WTC11 (cell line): ENCODE data around the gene SMG9. TPM values are rescaled to one million over a fixed set of nuclear protein-coding genes. Genes with fewer than 3 reads are reported as not detected.

Experiments used
- ATAC-seq: fragments of 200-7000 bp; cut with Tn5 transposase; 2 replicates; pipeline ENCODE4 v1.10.0; 2021; ENCODE audit warnings: mild to moderate bottlenecking, moderate library complexity
- CTCF ChIA-PET: fragments of 300-600 bp; sonication (Branson Sonifier 250); formaldehyde crosslinking; loops from one replicate; lab custom pipeline; 2021; ENCODE audit warnings: antibody characterized with exemption; lab: Charles Lee
- POLR2A ChIA-PET: fragments of 350-600 bp; sonication (Branson Sonifier 250); formaldehyde crosslinking; loops from one replicate; lab custom pipeline; 2021; ENCODE audit warnings: antibody characterized with exemption; lab: Charles Lee
- DNase-seq: peaks from one replicate; pipeline ENCODE4 v3.0.0; 2021; ENCODE audit warnings: low spot score
- H3K27ac Mint-ChIP-seq: 2 replicates; pipeline ENCODE4 v1.8.0; 2021; ENCODE audit warnings: mixed read lengths
- H3K27me3 Mint-ChIP-seq: 2 replicates; pipeline ENCODE4 v1.8.0; 2021; ENCODE audit warnings: low read depth, mild to moderate bottlenecking, moderate library complexity, mixed read lengths
- H3K36me3 Mint-ChIP-seq: 2 replicates; pipeline ENCODE4 v1.8.0; 2021; ENCODE audit warnings: mixed read lengths
- H3K4me1 Mint-ChIP-seq: 2 replicates; pipeline ENCODE4 v1.8.0; 2022; ENCODE audit warnings: mixed read lengths
- H3K4me3 Mint-ChIP-seq: 2 replicates; pipeline ENCODE4 v1.8.0; 2021; ENCODE audit warnings: mild to moderate bottlenecking, moderate library complexity, mixed read lengths
- H3K9me3 Mint-ChIP-seq: 2 replicates; pipeline ENCODE4 v1.8.0; 2021; ENCODE audit warnings: mixed read lengths
- AFF4 ChIP-seq: sonication (generic); formaldehyde crosslinking; IDR thresholded peaks from 2 replicates; pipeline ENCODE4 v1.8.1; 2023; ENCODE audit warnings: mild to moderate bottlenecking, missing genetic modification reagents, borderline replicate concordance
- ATF6 ChIP-seq: sonication (generic); formaldehyde crosslinking; IDR thresholded peaks from 2 replicates; pipeline ENCODE4 v1.8.1; 2023; ENCODE audit warnings: mild to moderate bottlenecking, missing genetic modification reagents
- CTCF ChIP-seq: fragments of 200-600 bp; IDR thresholded peaks from 2 replicates; pipeline ENCODE4 v1.8.0; 2022; ENCODE audit warnings: antibody characterized with exemption
- ESRRA ChIP-seq: sonication (generic); formaldehyde crosslinking; IDR thresholded peaks from 2 replicates; pipeline ENCODE4 v1.8.1; 2022; ENCODE audit warnings: mild to moderate bottlenecking, missing genetic modification reagents, borderline replicate concordance
- FOXJ3 ChIP-seq: sonication (generic); formaldehyde crosslinking; IDR thresholded peaks from 2 replicates; pipeline ENCODE4 v1.9.0; 2021; ENCODE audit warnings: missing genetic modification reagents, mild to moderate bottlenecking, borderline replicate concordance
- FOXP1 ChIP-seq: sonication (generic); formaldehyde crosslinking; IDR thresholded peaks from 2 replicates; pipeline ENCODE4 v1.8.0; 2022; ENCODE audit warnings: missing genetic modification reagents, mild to moderate bottlenecking, moderate library complexity, borderline replicate concordance
- MYBL2 ChIP-seq: sonication (generic); formaldehyde crosslinking; IDR thresholded peaks from 2 replicates; pipeline ENCODE4 v1.8.1; 2023; ENCODE audit warnings: mild to moderate bottlenecking, moderate library complexity, missing genetic modification reagents
- NR2C2 ChIP-seq: sonication (generic); formaldehyde crosslinking; IDR thresholded peaks from 2 replicates; pipeline ENCODE4 v1.8.0; 2022; ENCODE audit warnings: mild to moderate bottlenecking, missing genetic modification reagents
- OVOL2 ChIP-seq: fragments of 250-450 bp; sonication (Bioruptor Pico); IDR thresholded peaks from 2 replicates; pipeline ENCODE4 v1.9.0; 2021; ENCODE audit warnings: mild to moderate bottlenecking, borderline replicate concordance
- PRRX2 ChIP-seq: fragments of 250-450 bp; sonication (Bioruptor Pico); IDR thresholded peaks from 2 replicates; pipeline ENCODE4 v1.8.0; 2021; ENCODE audit warnings: mild to moderate bottlenecking
- USF2 ChIP-seq: sonication (generic); formaldehyde crosslinking; IDR thresholded peaks from 2 replicates; pipeline ENCODE4 v1.8.1; 2023; ENCODE audit warnings: mild to moderate bottlenecking, missing genetic modification reagents, moderate library complexity
- ZMAT4 ChIP-seq: fragments of 250-450 bp; sonication (Bioruptor Pico); IDR thresholded peaks from 2 replicates; pipeline ENCODE4 v1.9.0; 2021; ENCODE audit warnings: mild to moderate bottlenecking
- ZNF121 ChIP-seq: sonication (generic); formaldehyde crosslinking; IDR thresholded peaks from 2 replicates; pipeline ENCODE4 v1.8.0; 2023; ENCODE audit warnings: missing genetic modification reagents
- ZNF512 ChIP-seq: sonication (generic); formaldehyde crosslinking; IDR thresholded peaks from 2 replicates; pipeline ENCODE4 v1.8.1; 2022; ENCODE audit warnings: missing genetic modification reagents, borderline replicate concordance
- ZSCAN18 ChIP-seq: fragments of 250-450 bp; sonication (Bioruptor Pico); IDR thresholded peaks from 2 replicates; pipeline ENCODE4 v2.1.2; 2022; ENCODE audit warnings: mild to moderate bottlenecking, moderate library complexity
- total RNA-seq: library from RNA; stranded (reverse); gene quantifications from 3 replicates; pipeline ENCODE4 v1.2.3, GENCODE V29; 2021

The SMG9 gene
- total RNA-seq, 1 experiment from 2014 or later, result 25.7 TPM

- no peaks in the 10 kb centered on the region for H3K27me3 Mint-ChIP-seq
- ChIA-PET POLR2A (no interaction called here), CTCF (interaction anchor here (1.0 to 1.4 kb wide), 3 partner anchors 12 to 41 kb away, joined by 3 to 6 read pairs (median 3); no protein-coding TSS in a partner anchor)
- no peak overlapping the region for H3K4me3 Mint-ChIP-seq
- ATAC-seq, result no peak
- H3K36me3 Mint-ChIP-seq, result no peaks in the 10 kb centered on the region
- no peaks in the 10 kb centered on the region for H3K9me3 Mint-ChIP-seq
- H3K4me1 Mint-ChIP-seq, result 0 out of 2 replicates have a peak, but pooled peaks cover 3% of the 10 kb centered on the region
- DNase-seq, result no peak
- H3K27ac Mint-ChIP-seq, result no peak overlapping the region
- TF ChIP-seq ESRRA (CRISPR knock-in tag) (no peak), FOXP1 (no peak), AFF4 (CRISPR knock-in tag) (no peak), PRRX2 (CRISPR knock-in tag) (no peak), ATF6 (no peak), OVOL2 (CRISPR knock-in tag) (no peak), ZNF121 (CRISPR knock-in tag) (no peak), NR2C2 (CRISPR knock-in tag) (no peak), USF2 (no peak), ZNF512 (CRISPR knock-in tag) (no peak), FOXJ3 (CRISPR knock-in tag) (no peak)
- TF ChIP-seq, all 79 proteins: peak for 0
These were observed 31.9 kb upstream of the SMG9 start for GRCh38 chr19:43786665-43787064.

GRCh38 chr19:43784981-43785808, 30.4 kb upstream of the SMG9 start:
- ATAC-seq (peak; percentile 91), DNase-seq (peak; percentile 63)
- TF ChIP-seq MYBL2, result no peak
- no peak for TF ChIP-seq ZSCAN18 (CRISPR knock-in tag)
- TF ChIP-seq ZMAT4, result no peak
- peak; percentile 82 for TF ChIP-seq CTCF
- CTCF ChIA-PET, result interaction anchor here (0.6 to 1.9 kb wide), 17 partner anchors 9 to 230 kb away, joined by 3 to 24 read pairs (median 5); partner anchors contain the start of gene SMG9
- POLR2A ChIA-PET, result interaction anchor here (0.6 kb wide), 1 partner anchor 11 kb away, joined by 3 read pairs; no protein-coding TSS in a partner anchor
- H3K36me3 Mint-ChIP-seq, result no peaks in the 10 kb centered on the region
- H3K27ac Mint-ChIP-seq, result no peak overlapping the region
- H3K4me1 Mint-ChIP-seq, result peaks cover 5% of the 10 kb centered on the region; the same call in 1 of the 2 replicates
- no peaks in the 10 kb centered on the region for H3K9me3 Mint-ChIP-seq
- H3K4me3 Mint-ChIP-seq, result no peak overlapping the region
- H3K27me3 Mint-ChIP-seq, result no peaks in the 10 kb centered on the region
